IMR-90 (cell line): ENCODE data around the gene UNKL. TPM values are rescaled to one million over a fixed set of nuclear protein-coding genes. Genes with fewer than 3 reads are reported as not detected.

Experiments
- ATAC-seq: fragments of 200-7000 bp; cut with Tn5 transposase; 2 replicates; pipeline ENCODE4 v1.9.1; 2020; ENCODE audit warnings: low read depth, mild to moderate bottlenecking, moderate library complexity
- BruUV-seq: library from RNA; stranded (reverse); fragments of 400-500 nt; replicated peaks from 2 replicates; lab custom pipeline; 2021; lab: Mats Ljungman, UMichigan
- CTCF ChIA-PET: fragments of 300-600 bp; formaldehyde crosslinking; extraction: SDS; loops from one replicate; lab custom pipeline; 2021; ENCODE audit warnings: antibody characterized with exemption; lab: Yijun Ruan, JAX
- POLR2A ChIA-PET: fragments of 300-600 bp; sonication (Branson Sonifier 250); formaldehyde crosslinking; loops from one replicate; lab custom pipeline; 2022; ENCODE audit warnings: antibody characterized with exemption; ENCODE audit not compliant: unreplicated experiment; lab: Charles Lee
- DNase-seq: peaks from one replicate; pipeline ENCODE4 v3.0.0; 2013
- H2AFZ ChIP-seq: replicated peaks from 2 replicates; pipeline ENCODE3; 2013; ENCODE audit warnings: low read length, mild to moderate bottlenecking; ENCODE audit not compliant: poor library complexity
- H2AK5ac ChIP-seq: 2 replicates; pipeline ENCODE4 v1.6.1; 2013; ENCODE audit warnings: low read depth, low read length, inconsistent platforms
- H2AK9ac ChIP-seq: replicated peaks from 2 replicates; pipeline ENCODE3; 2013; ENCODE audit warnings: mild to moderate bottlenecking, low read depth, low read length, moderate library complexity; ENCODE audit not compliant: poor library complexity
- H2BK120ac ChIP-seq: 2 replicates; pipeline ENCODE4 v1.6.1; 2013; ENCODE audit warnings: low read depth, low read length, inconsistent platforms
- H2BK15ac ChIP-seq: 3 replicates; pipeline ENCODE4 v1.6.1; 2013; ENCODE audit warnings: low read depth, low read length, inconsistent platforms
- H2BK20ac ChIP-seq: 2 replicates; pipeline ENCODE4 v1.6.1; 2013; ENCODE audit warnings: low read depth, mild to moderate bottlenecking, inconsistent platforms, low read length, moderate library complexity
- H2BK5ac ChIP-seq: 2 replicates; pipeline ENCODE4 v1.6.1; 2013; ENCODE audit warnings: mild to moderate bottlenecking, low read depth, low read length, inconsistent platforms; ENCODE audit not compliant: poor library complexity, severe bottlenecking
- H3K14ac ChIP-seq: replicated peaks from 2 replicates; pipeline ENCODE4 v1.6.1; 2013; ENCODE audit warnings: low read depth, low read length, inconsistent platforms
- H3K18ac ChIP-seq: 2 replicates; pipeline ENCODE4 v1.6.1; 2013; ENCODE audit warnings: low read depth, low read length, control low read depth
- H3K23ac ChIP-seq: 2 replicates; pipeline ENCODE4 v1.6.1; 2013; ENCODE audit warnings: low read depth, low read length, inconsistent platforms
- H3K27ac ChIP-seq: 2 replicates; pipeline ENCODE4 v1.5.1; 2013; ENCODE audit warnings: mild to moderate bottlenecking, control low read depth, low read length; ENCODE audit not compliant: insufficient read depth
- H3K27me3 ChIP-seq: 2 replicates; pipeline ENCODE4 v1.6.1; 2013; ENCODE audit warnings: low read length; ENCODE audit not compliant: control insufficient read depth, insufficient read depth
- H3K36me3 ChIP-seq: 2 replicates; pipeline ENCODE4 v1.6.1; 2013; ENCODE audit warnings: low read length, mixed read lengths; ENCODE audit not compliant: control insufficient read depth, insufficient read depth
- H3K4ac ChIP-seq: 2 replicates; pipeline ENCODE4 v1.6.1; 2013; ENCODE audit warnings: low read depth, low read length, inconsistent platforms
- H3K4me1 ChIP-seq: 2 replicates; pipeline ENCODE4 v1.6.1; 2013; ENCODE audit warnings: low read length, mixed read lengths; ENCODE audit not compliant: control insufficient read depth, insufficient read depth
- H3K4me2 ChIP-seq: 2 replicates; pipeline ENCODE4 v1.6.1; 2013; ENCODE audit warnings: low read depth, mild to moderate bottlenecking, control low read depth, low read length, moderate library complexity
- H3K4me3 ChIP-seq: 2 replicates; pipeline ENCODE4 v1.5.1; 2013; ENCODE audit warnings: low read depth, mild to moderate bottlenecking, control low read depth, low read length, moderate library complexity; ENCODE audit not compliant: insufficient read depth
- H3K56ac ChIP-seq: 2 replicates; pipeline ENCODE4 v1.6.1; 2013; ENCODE audit warnings: low read length, inconsistent platforms; ENCODE audit not compliant: insufficient read depth; ENCODE audit errors: extremely low read depth
- H3K79me1 ChIP-seq, 2 experiments: 2 replicates each; pipeline ENCODE4 v1.6.1; 2013; ENCODE audit warnings: low read length in 2 of 2, inconsistent platforms in 1 of 2, low read depth in 1 of 2
- H3K9ac ChIP-seq: 2 replicates; pipeline ENCODE4 v1.6.1; 2013; ENCODE audit warnings: low read depth, low read length, control low read depth
- H3K9me1 ChIP-seq: 2 replicates; pipeline ENCODE4 v1.6.1; 2013; ENCODE audit warnings: low read length, inconsistent platforms; ENCODE audit not compliant: insufficient read depth
- H3K9me3 ChIP-seq: 2 replicates; pipeline ENCODE4 v1.6.1; 2013; ENCODE audit warnings: low read length; ENCODE audit not compliant: control insufficient read depth, insufficient read depth
- H4K20me1 ChIP-seq: 2 replicates; pipeline ENCODE4 v1.6.1; 2013; ENCODE audit warnings: low read length, inconsistent platforms; ENCODE audit not compliant: insufficient read depth
- H4K5ac ChIP-seq: 2 replicates; pipeline ENCODE4 v1.6.1; 2013; ENCODE audit warnings: mild to moderate bottlenecking, low read depth, low read length, control low read depth
- H4K8ac ChIP-seq, 2 experiments: 2 replicates each; pipeline ENCODE4 v1.6.1; 2013; ENCODE audit warnings: low read depth in 2 of 2, low read length in 2 of 2, control low read depth in 1 of 2, inconsistent platforms in 1 of 2
- H4K91ac ChIP-seq: 2 replicates; pipeline ENCODE4 v1.6.1; 2013; ENCODE audit warnings: low read depth, low read length, inconsistent platforms; ENCODE audit not compliant: insufficient read depth
- BHLHE40 ChIP-seq: fragments of 150-350 bp; IDR thresholded peaks from 2 replicates; pipeline ENCODE4 v1.6.1; 2016; ENCODE audit warnings: mild to moderate bottlenecking, low read depth, low read length
- CHD1 ChIP-seq: IDR thresholded peaks from 2 replicates; pipeline ENCODE4 v1.6.1; 2012; ENCODE audit warnings: low read depth, low read length, improper control_type of control experiment
- ELK1 ChIP-seq: fragments of 150-350 bp; IDR thresholded peaks from 2 replicates; pipeline ENCODE4 v1.6.1; 2016; ENCODE audit warnings: low read depth, mild to moderate bottlenecking, low read length, moderate library complexity, borderline replicate concordance
- FOS ChIP-seq: fragments of 150-350 bp; IDR thresholded peaks from 2 replicates; pipeline ENCODE4 v1.6.1; 2016; ENCODE audit warnings: low read depth, low read length
- MAFK ChIP-seq: IDR thresholded peaks from 2 replicates; pipeline ENCODE4 v1.6.1; 2012; ENCODE audit warnings: low read depth, low read length, improper control_type of control experiment
- MAZ ChIP-seq: IDR thresholded peaks from 2 replicates; pipeline ENCODE4 v1.6.1; 2012; ENCODE audit warnings: low read depth, mild to moderate bottlenecking, low read length, improper control_type of control experiment, moderate library complexity, borderline replicate concordance
- MXI1 ChIP-seq: IDR thresholded peaks from 2 replicates; pipeline ENCODE4 v1.6.1; 2012; ENCODE audit warnings: low read depth, mild to moderate bottlenecking, low read length, moderate library complexity, borderline replicate concordance
- POLR2A ChIP-seq: IDR thresholded peaks from 2 replicates; pipeline ENCODE4 v1.6.1; 2012; ENCODE audit warnings: mild to moderate bottlenecking, low read depth, low read length
- RAD21 ChIP-seq: IDR thresholded peaks from 2 replicates; pipeline ENCODE4 v1.6.1; 2012; ENCODE audit warnings: low read length, improper control_type of control experiment
- RCOR1 ChIP-seq: IDR thresholded peaks from 2 replicates; pipeline ENCODE4 v1.6.1; 2012; ENCODE audit warnings: mild to moderate bottlenecking, low read length, improper control_type of control experiment; ENCODE audit not compliant: insufficient replicate concordance
- RFX5 ChIP-seq: IDR thresholded peaks from 2 replicates; pipeline ENCODE4 v1.8.0; 2012; ENCODE audit warnings: low read depth, mild to moderate bottlenecking, low read length, moderate library complexity
- SMC3 ChIP-seq: fragments of 150-350 bp; IDR thresholded peaks from 2 replicates; pipeline ENCODE4 v1.6.1; 2016; ENCODE audit warnings: low read depth, mild to moderate bottlenecking, antibody characterized with exemption, low read length, moderate library complexity
- WGBS, 2 experiments: methylation state at CpG; one replicate each; pipeline versions ENCODE4 v1.1.5 to v1.1.7; 2013; ENCODE audit warnings: missing lambda C conversion rate in 2 of 2; ENCODE audit not compliant: insufficient read length in 1 of 2; ENCODE audit errors: extremely low coverage in 2 of 2; 5-methylcytosine and 5-hydroxymethylcytosine counted together
- dilution Hi-C: fragments of 300-500 bp; cut with HindIII; formaldehyde crosslinking; loops from one replicate; pipeline ENCODE4 v1.14.3; 2018; ENCODE audit warnings: low sequenced_read_pairs; ENCODE audit not compliant: unreplicated experiment
- in situ Hi-C: fragments of 300-500 bp; cut with MboI; formaldehyde crosslinking; loops from 3 replicates; pipeline ENCODE4 v1.14.3; 2019; ENCODE audit warnings: low sequenced_read_pairs, inconsistent platforms, mixed read lengths
- intact Hi-C: fragments of 100-400 bp; cut with micrococcal nuclease; formaldehyde crosslinking; loops from 2 replicates; pipeline ENCODE4 v1.10.0; 2022
- polyA plus RNA-seq, 3 experiments: library from polyadenylated mRNA; depleted of rRNA; stranded (reverse); fragments of >200 nt; gene quantifications; 2 replicates each; pipeline ENCODE4 v1.2.3, GENCODE V29; 2012; ENCODE audit warnings: low replicate concordance in 1 of 3
- total RNA-seq: library from RNA; depleted of rRNA; stranded (reverse); fragments of >200 nt; gene quantifications from 2 replicates; pipeline ENCODE4 v1.2.3, GENCODE V29; 2012
- TF ChIP-seq, protein P1 (sequence below): conservative IDR thresholded peaks from 2 replicates; pipeline ENCODE4 v1.5.1; 2012; ENCODE audit warnings: mild to moderate bottlenecking, low read depth, low read length, improper control_type of control experiment

Gene UNKL
- total and polyA plus RNA-seq, 2 of the 4 experiments (the other 2 are of a cell fraction): 4.1 to 13.3 TPM

DNA sequence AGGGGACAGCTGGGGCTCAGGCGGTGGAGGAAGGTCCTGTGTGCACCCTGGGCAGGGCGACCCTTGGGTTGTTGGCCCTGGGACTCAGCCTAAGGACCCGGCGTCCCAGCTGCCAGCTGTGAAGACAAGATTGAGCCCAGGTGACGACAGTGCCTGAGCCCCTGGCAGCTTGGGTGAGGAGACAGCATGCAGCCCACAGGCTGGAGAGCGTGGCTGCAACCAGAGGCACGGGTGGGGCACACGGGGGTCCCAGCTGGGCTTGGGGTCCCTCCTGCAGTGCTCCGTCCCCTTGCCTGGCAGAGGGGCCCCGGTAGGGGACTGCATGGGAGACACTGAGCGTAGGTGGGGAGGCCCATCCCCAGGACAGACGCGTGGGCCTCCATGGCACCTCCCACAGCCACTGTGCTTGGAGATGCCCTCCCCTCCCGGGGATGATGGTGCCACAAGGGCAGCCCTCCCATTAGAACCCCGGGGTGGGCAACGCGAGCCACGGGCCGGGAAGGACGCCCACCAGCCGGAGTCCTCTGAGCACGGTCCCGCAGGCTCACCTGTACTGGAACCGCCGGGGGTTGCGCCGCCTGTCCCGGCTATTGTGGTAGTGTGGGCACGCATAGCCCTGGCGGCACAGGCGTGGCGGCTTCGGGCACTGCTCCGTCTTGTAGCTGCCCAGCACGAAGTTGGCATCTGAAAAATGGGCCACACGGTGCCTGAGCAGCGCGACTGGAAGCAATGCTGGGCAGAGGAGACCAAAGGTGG lies 15.5 kb downstream of the UNKL start:
- Histone ChIP-seq H3K27ac (no peak overlapping the region), H3K9me1 (no peaks in the 10 kb centered on the region), H3K79me1 (0 out of 4 replicates have a peak, but pooled peaks cover 0 to 5% of the 10 kb centered on the region in 2 experiments), H3K23ac (no peak overlapping the region), H3K9ac (no peak overlapping the region), H2BK15ac (no peak overlapping the region), H3K9me3 (no peaks in the 10 kb centered on the region), H2BK20ac (no peak overlapping the region), H3K4me1 (no peaks in the 10 kb centered on the region), H3K18ac (no peak overlapping the region), H3K36me3 (peaks cover 44% of the 10 kb centered on the region), H2BK120ac (no peak overlapping the region), H3K4me3 (no peak overlapping the region), H4K8ac (no peak overlapping the region), H3K27me3 (no peaks in the 10 kb centered on the region), H2BK5ac (no peak overlapping the region), H2AK9ac (no peak overlapping the region), H2AFZ (no peak overlapping the region), H3K4ac (no peak overlapping the region), H4K5ac (no peak overlapping the region), H2AK5ac (no peak overlapping the region), H4K91ac (no peak overlapping the region), H4K20me1 (no peaks in the 10 kb centered on the region; the same call in 1 of the 2 replicates), H3K4me2 (no peak overlapping the region), H3K14ac (no peak overlapping the region), H3K56ac (no peak overlapping the region)
- ChIA-PET POLR2A (no interaction called here), CTCF (no interaction called here)
- ATAC-seq: no peak
- no peak for TF ChIP-seq RFX5
- TF ChIP-seq ELK1: no peak
- no peak for TF ChIP-seq MAZ
- TF ChIP-seq CHD1: no peak
- TF ChIP-seq FOS: no peak
- no peak for TF ChIP-seq RAD21
- no peak for TF ChIP-seq MAFK
- TF ChIP-seq BHLHE40: no peak
- TF ChIP-seq SMC3: no peak
- TF ChIP-seq MXI1: no peak
- TF ChIP-seq RCOR1: no peak
- no peak for TF ChIP-seq POLR2A
- TF ChIP-seq, protein P1, sequence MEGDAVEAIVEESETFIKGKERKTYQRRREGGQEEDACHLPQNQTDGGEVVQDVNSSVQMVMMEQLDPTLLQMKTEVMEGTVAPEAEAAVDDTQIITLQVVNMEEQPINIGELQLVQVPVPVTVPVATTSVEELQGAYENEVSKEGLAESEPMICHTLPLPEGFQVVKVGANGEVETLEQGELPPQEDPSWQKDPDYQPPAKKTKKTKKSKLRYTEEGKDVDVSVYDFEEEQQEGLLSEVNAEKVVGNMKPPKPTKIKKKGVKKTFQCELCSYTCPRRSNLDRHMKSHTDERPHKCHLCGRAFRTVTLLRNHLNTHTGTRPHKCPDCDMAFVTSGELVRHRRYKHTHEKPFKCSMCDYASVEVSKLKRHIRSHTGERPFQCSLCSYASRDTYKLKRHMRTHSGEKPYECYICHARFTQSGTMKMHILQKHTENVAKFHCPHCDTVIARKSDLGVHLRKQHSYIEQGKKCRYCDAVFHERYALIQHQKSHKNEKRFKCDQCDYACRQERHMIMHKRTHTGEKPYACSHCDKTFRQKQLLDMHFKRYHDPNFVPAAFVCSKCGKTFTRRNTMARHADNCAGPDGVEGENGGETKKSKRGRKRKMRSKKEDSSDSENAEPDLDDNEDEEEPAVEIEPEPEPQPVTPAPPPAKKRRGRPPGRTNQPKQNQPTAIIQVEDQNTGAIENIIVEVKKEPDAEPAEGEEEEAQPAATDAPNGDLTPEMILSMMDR: no peak
- no peak for DNase-seq
- BruUV-seq: no TSS peak
- dilution Hi-C loops: no loop called here
- intact Hi-C loops: no loop called here
- 90% methylated on average over 17 of the region's 38 CpGs; no CpG with 5 or more reads in 1 of the 2 experiments for WGBS, 2 experiments
- in situ Hi-C loops: no loop called here
